Aorta (tissue), 5 donors: Measurements from ENCODE around the gene SLC17A8. TPM values are rescaled to one million over a fixed set of nuclear protein-coding genes. Genes with fewer than 3 reads are reported as not detected.
"Not testable (repeated sequence)": the region's sequence is repeated elsewhere in the genome, so short reads cannot be mapped to it uniquely, and the experiment has no call there.

ENCODE experiments used
- ATAC-seq: fragments of 200-7000 bp; cut with Tn5 transposase; one replicate; pipeline ENCODE4 v1.9.1; 2022; ENCODE audit warnings: moderate library complexity; ENCODE audit not compliant: low FRiP score
- DNase-seq, 2 donors: peaks; one replicate each; pipeline ENCODE4 v3.0.0-alpha.2; 2020
- H3K27ac ChIP-seq, 2 donors: one replicate each; pipeline ENCODE4 v1.5.1; 2013; ENCODE audit warnings: low read length in 2 of 2, mild to moderate bottlenecking in 2 of 2, moderate library complexity in 2 of 2, control low read depth in 1 of 2, inconsistent platforms in 1 of 2, low read depth in 1 of 2
- H3K27me3 ChIP-seq, 2 donors: one replicate each; pipeline ENCODE4 v1.6.1; 2013; ENCODE audit warnings: control low read depth in 1 of 2, low read length in 1 of 2, mild to moderate bottlenecking in 1 of 2, moderate library complexity in 1 of 2; ENCODE audit not compliant: insufficient read depth in 2 of 2, control insufficient read depth in 1 of 2
- H3K36me3 ChIP-seq, 2 donors: one replicate each; pipeline ENCODE4 v1.6.1; 2013; ENCODE audit warnings: control low read depth in 1 of 2, low read length in 1 of 2, mild to moderate bottlenecking in 1 of 2; ENCODE audit not compliant: insufficient read depth in 2 of 2, control insufficient read depth in 1 of 2
- H3K4me1 ChIP-seq, 2 donors: one replicate each; pipeline ENCODE4 v1.6.1; 2013; ENCODE audit warnings: low read length in 2 of 2, control low read depth in 1 of 2, mild to moderate bottlenecking in 1 of 2, moderate library complexity in 1 of 2; ENCODE audit not compliant: insufficient read depth in 2 of 2, control insufficient read depth in 1 of 2
- H3K4me3 ChIP-seq, 2 donors: one replicate each; pipeline ENCODE4 v1.5.1; 2013; ENCODE audit warnings: low read length in 2 of 2, control low read depth in 1 of 2, mild to moderate bottlenecking in 1 of 2
- H3K9me3 ChIP-seq: one replicate; pipeline ENCODE4 v1.6.1; 2013; ENCODE audit warnings: mild to moderate bottlenecking, low read length; ENCODE audit not compliant: control insufficient read depth
- WGBS, 2 donors: extraction: QIAGEN DNeasy Blood & Tissue Kit; methylation state at CpG; one replicate each; pipeline ENCODE4 v1.1.7; 2013; 5-methylcytosine and 5-hydroxymethylcytosine counted together
- intact Hi-C, 2 donors: fragments of 100-400 bp; cut with DNase I; formaldehyde crosslinking; loops; one replicate each; pipeline versions ENCODE4 v1.14.2 to v1.15.0; 2022
- polyA plus RNA-seq, 2 donors: library from polyadenylated mRNA; stranded (reverse); fragments of 200-250 nt; gene quantifications; one replicate each; pipeline ENCODE4 v1.2.3, GENCODE V29; 2013
- total RNA-seq, 2 donors: library from RNA; stranded (reverse); fragmentation: NEBNext Ultra II Directional; extraction: Animal tissue kit (Norgen Biotek cat#: 25700); gene quantifications; one replicate each; pipeline ENCODE4 v1.2.1, GENCODE V29; 2021
- donor health status: healthy with polysubstance abuse.
- donor health status: Bipolar disorder and iron deficiency.
- donor health status: DM: no; HTN: no; CAD: no.
- donor health status: DM: no; HTN: no; CAD: no.
- donor health status: DM: yes; HTN: yes; CAD: no.

SLC17A8 gene
- total and polyA plus RNA-seq, 4 donors, result not detected

GRCh38 chr12:100427078-100427477 is 70.2 kb downstream of the SLC17A8 start:
- 52 to 54% methylated on average over 3 of the region's 3 CpGs for WGBS, 2 donors
- H3K27ac ChIP-seq, result no peak overlapping the region
- DNase-seq (no peak), ATAC-seq (no peak)
- peaks cover 4% of the 10 kb centered on the region for H3K9me3 ChIP-seq
- H3K36me3 ChIP-seq, result no peaks in the 10 kb centered on the region
- peaks cover 0 to 1% of the 10 kb centered on the region in 2 donors for H3K27me3 ChIP-seq
- H3K4me3 ChIP-seq, result no peak overlapping the region
- intact Hi-C loops, result no loop called here
- H3K4me1 ChIP-seq, result no peaks in the 10 kb centered on the region

GRCh38 chr12:100430251-100430650 is 73.4 kb downstream of the SLC17A8 start:
- 95 to 99% methylated on average over 16 to 32 of the region's 32 CpGs for WGBS, 2 donors
- H3K4me3 ChIP-seq, H3K9me3 ChIP-seq, ATAC-seq, intact Hi-C loops, H3K4me1 ChIP-seq, H3K36me3 ChIP-seq, DNase-seq, H3K27me3 ChIP-seq, H3K27ac ChIP-seq: not testable (repeated sequence)

GRCh38 chr12:100433701-100434100 is 76.8 kb downstream of the SLC17A8 start:
- Histone ChIP-seq H3K36me3 (no peaks in the 10 kb centered on the region), H3K9me3 (peaks cover 2% of the 10 kb centered on the region), H3K27ac (no peak overlapping the region), H3K27me3 (no peaks in the 10 kb centered on the region), H3K4me3 (no peak overlapping the region), H3K4me1 (no peaks in the 10 kb centered on the region)
- DNase-seq (no peak), ATAC-seq (no peak)
- 22 to 42% methylated on average over 2 of the region's 2 CpGs for WGBS, 2 donors
- intact Hi-C loops, result no loop called here

- Histone ChIP-seq H3K4me3 (no peak overlapping the region), H3K4me1 (no peaks in the 10 kb centered on the region), H3K27ac (no peak overlapping the region), H3K27me3 (no peaks in the 10 kb centered on the region), H3K9me3 (peaks cover 2% of the 10 kb centered on the region), H3K36me3 (no peaks in the 10 kb centered on the region)
- no peak for DNase-seq
- no peak for ATAC-seq
- intact Hi-C loops, result no loop called here
These were observed 77.3 kb downstream of the SLC17A8 start for GRCh38 chr12:100434177-100434576.

GRCh38 chr12:100435957-100436356 is 79.1 kb downstream of the SLC17A8 start:
- intact Hi-C loops, result no loop called here
- 61 to 68% methylated on average over 2 of the region's 2 CpGs for WGBS, 2 donors
- H3K36me3 ChIP-seq, result no peaks in the 10 kb centered on the region

GRCh38 chr12:100437038-100437841 is 80.4 kb downstream of the SLC17A8 start:
- no peak overlapping the region for H3K27ac ChIP-seq
- WGBS, 2 donors, result 72 to 76% methylated on average over 6 of the region's 6 CpGs
- H3K4me3 ChIP-seq, result no peak overlapping the region
- H3K4me1 ChIP-seq, result no peaks in the 10 kb centered on the region
- ATAC-seq (no peak), DNase-seq (no peak)
- intact Hi-C loops, result no loop called here
- peaks cover 2% of the 10 kb centered on the region for H3K9me3 ChIP-seq
- H3K27me3 ChIP-seq, result no peaks in the 10 kb centered on the region
- no peaks in the 10 kb centered on the region for H3K36me3 ChIP-seq

More at GRCh38 chr12:100435957-100436356, 79.1 kb downstream of the SLC17A8 start:
- no peaks in the 10 kb centered on the region for H3K4me1 ChIP-seq
- H3K4me3 ChIP-seq, result no peak overlapping the region
- H3K27ac ChIP-seq, result no peak overlapping the region
- peaks cover 3% of the 10 kb centered on the region for H3K9me3 ChIP-seq
- H3K27me3 ChIP-seq, result no peaks in the 10 kb centered on the region
- no peak for ATAC-seq
- no peak for DNase-seq

GRCh38 chr12:100439797-100440196 is 82.9 kb downstream of the SLC17A8 start:
- Histone ChIP-seq H3K4me1 (no peaks in the 10 kb centered on the region), H3K27me3 (no peaks in the 10 kb centered on the region), H3K9me3 (peaks cover 2% of the 10 kb centered on the region), H3K4me3 (no peak overlapping the region), H3K27ac (no peak overlapping the region), H3K36me3 (no peaks in the 10 kb centered on the region)
- intact Hi-C loops, result no loop called here
- 80 to 90% methylated on average over 2 of the region's 2 CpGs for WGBS, 2 donors
- no peak for DNase-seq
- ATAC-seq, result no peak

GRCh38 chr12:100442403-100442802 is 85.5 kb downstream of the SLC17A8 start:
- no peak for ATAC-seq
- DNase-seq, result no peak
- Histone ChIP-seq H3K36me3 (no peaks in the 10 kb centered on the region), H3K4me1 (no peaks in the 10 kb centered on the region), H3K27me3 (no peaks in the 10 kb centered on the region), H3K9me3 (peaks cover 4% of the 10 kb centered on the region), H3K4me3 (no peak overlapping the region), H3K27ac (no peak overlapping the region)
- 43 to 63% methylated on average over 1 of the region's 1 CpG for WGBS, 2 donors
- intact Hi-C loops, result no loop called here

- 25 to 26% methylated on average over 1 of the region's 1 CpG for WGBS, 2 donors
- Histone ChIP-seq H3K27ac (no peak overlapping the region), H3K4me1 (no peaks in the 10 kb centered on the region), H3K27me3 (no peaks in the 10 kb centered on the region), H3K9me3 (peaks cover 4% of the 10 kb centered on the region), H3K4me3 (no peak overlapping the region), H3K36me3 (no peaks in the 10 kb centered on the region)
- ATAC-seq, result no peak
- DNase-seq, result no peak
- intact Hi-C loops, result no loop called here
These were observed 86.6 kb downstream of the SLC17A8 start for GRCh38 chr12:100443434-100443833.
